ENCODE results near the gene MROH9. TPM values are rescaled to one million over a fixed set of nuclear protein-coding genes. Genes with fewer than 3 reads are reported as not detected.
A peak's percentile ranks its signal among the peaks of the same experiment; 100 is the strongest.

MROH9 gene
- polyA plus RNA-seq, 1 donor, result not detected

GRCh38 chr1:170967042-170967910, 31.9 kb downstream of the MROH9 start:
- peak; percentile 33 for DNase-seq

- DNase-seq, result no peak
Measured at GRCh38 chr1:170970256-170970655, 34.9 kb downstream of the MROH9 start.

- no peak for DNase-seq
Measured at GRCh38 chr1:170978371-170978910, 43.1 kb downstream of the MROH9 start.

GRCh38 chr1:170985406-170985805, 50.1 kb downstream of the MROH9 start:
- DNase-seq, result no peak

- DNase-seq, result no peak
Measured at GRCh38 chr1:170986901-170987300, 51.6 kb downstream of the MROH9 start.

GRCh38 chr1:170987424-170987823, 52.1 kb downstream of the MROH9 start:
- no peak for DNase-seq

- no peak for DNase-seq
Measured at GRCh38 chr1:170993151-170993550, 57.8 kb downstream of the MROH9 start.

- no peak for DNase-seq
Measured at GRCh38 chr1:170993717-170994116, 58.4 kb downstream of the MROH9 start.

GRCh38 chr1:171014880-171015279, 79.5 kb downstream of the MROH9 start:
- DNase-seq, result no peak

GRCh38 chr1:171017426-171017825, 82.1 kb downstream of the MROH9 start:
- DNase-seq, result no peak

- DNase-seq, result no peak
Measured at GRCh38 chr1:171019971-171020370, 84.6 kb downstream of the MROH9 start.

GRCh38 chr1:171032822-171033702, 97.7 kb downstream of the MROH9 start:
- DNase-seq, result no peak

- no peak for DNase-seq
Measured at GRCh38 chr1:171037626-171038025, 102.3 kb downstream of the MROH9 start.

GRCh38 chr1:171038284-171038683, 103.0 kb downstream of the MROH9 start:
- DNase-seq, result no peak

- DNase-seq, result no peak
Measured at GRCh38 chr1:171048014-171048413, 112.7 kb downstream of the MROH9 start.

- DNase-seq, result no peak
Measured at GRCh38 chr1:171052977-171053376, 117.6 kb downstream of the MROH9 start.

- no peak for DNase-seq
Measured at GRCh38 chr1:171055966-171056643, 120.8 kb downstream of the MROH9 start.

- DNase-seq, result no peak
Measured at GRCh38 chr1:171061425-171062143, 126.2 kb downstream of the MROH9 start.

GRCh38 chr1:171062902-171063301, 127.6 kb downstream of the MROH9 start:
- DNase-seq, result no peak

- no peak for DNase-seq
Measured at GRCh38 chr1:171075041-171075440, 139.7 kb downstream of the MROH9 start.

- DNase-seq, result peak; percentile 29
Measured at GRCh38 chr1:171081314-171081753, 146.0 kb downstream of the MROH9 start.

Measured in left kidney (tissue), 2 donors.